ENCODE measurements around the gene TSHR.

DNA sequence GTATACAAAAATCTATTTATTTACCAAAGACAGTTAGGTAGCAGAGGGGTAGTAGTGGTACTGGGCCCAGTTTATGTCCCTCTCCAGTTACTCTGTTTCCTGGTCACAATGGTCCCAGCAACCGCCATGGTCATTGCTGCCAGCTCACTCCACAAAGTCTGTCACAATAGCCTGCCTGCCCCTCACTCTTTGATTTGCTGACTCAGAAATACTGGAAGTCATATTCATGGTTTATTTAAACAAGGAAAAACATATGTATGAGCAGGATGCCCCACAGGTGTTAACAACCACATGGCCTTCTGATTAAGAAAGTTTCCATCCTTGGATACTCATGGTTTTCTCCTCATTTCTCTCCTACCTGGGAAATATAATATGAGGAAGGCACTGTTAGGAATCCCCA, 49.2 kb downstream of the TSHR start:
- TF ChIP-seq, protein P1, sequence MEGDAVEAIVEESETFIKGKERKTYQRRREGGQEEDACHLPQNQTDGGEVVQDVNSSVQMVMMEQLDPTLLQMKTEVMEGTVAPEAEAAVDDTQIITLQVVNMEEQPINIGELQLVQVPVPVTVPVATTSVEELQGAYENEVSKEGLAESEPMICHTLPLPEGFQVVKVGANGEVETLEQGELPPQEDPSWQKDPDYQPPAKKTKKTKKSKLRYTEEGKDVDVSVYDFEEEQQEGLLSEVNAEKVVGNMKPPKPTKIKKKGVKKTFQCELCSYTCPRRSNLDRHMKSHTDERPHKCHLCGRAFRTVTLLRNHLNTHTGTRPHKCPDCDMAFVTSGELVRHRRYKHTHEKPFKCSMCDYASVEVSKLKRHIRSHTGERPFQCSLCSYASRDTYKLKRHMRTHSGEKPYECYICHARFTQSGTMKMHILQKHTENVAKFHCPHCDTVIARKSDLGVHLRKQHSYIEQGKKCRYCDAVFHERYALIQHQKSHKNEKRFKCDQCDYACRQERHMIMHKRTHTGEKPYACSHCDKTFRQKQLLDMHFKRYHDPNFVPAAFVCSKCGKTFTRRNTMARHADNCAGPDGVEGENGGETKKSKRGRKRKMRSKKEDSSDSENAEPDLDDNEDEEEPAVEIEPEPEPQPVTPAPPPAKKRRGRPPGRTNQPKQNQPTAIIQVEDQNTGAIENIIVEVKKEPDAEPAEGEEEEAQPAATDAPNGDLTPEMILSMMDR (IDR thresholded peaks at IDR 0.05; ENCODE audit: extremely low read depth in 1 of 2, insufficient read depth in 1 of 2, low read depth in 1 of 2, low read length in 2 of 2) = no peak
- TF ChIP-seq POLR2A (IDR thresholded peaks at IDR 0.05; ENCODE audit: low read depth, low read length) (no peak), FOS (IDR thresholded peaks at IDR 0.05; ENCODE audit: borderline replicate concordance, insufficient read depth, low read length) (no peak), POLR2AphosphoS5 (IDR thresholded peaks at IDR 0.05; ENCODE audit: insufficient read depth, low read depth, low read length) (no peak), JUN (IDR thresholded peaks at IDR 0.05; ENCODE audit: borderline replicate concordance, insufficient read depth, insufficient read length, low read depth) (no peak)
